A673 (cell line): ENCODE data around the gene SH2D3C.

Experiments used
- CTCF ChIP-seq: fragments of 300-800, 200-600 bp; sonication (generic); conservative IDR thresholded peaks from 2 replicates; pipeline ENCODE4 v1.5.1; 2017; ENCODE audit warnings: low read depth, mild to moderate bottlenecking, antibody characterized with exemption, low read length, moderate library complexity, mixed read lengths
- EZH2 ChIP-seq: fragments of 200-600 bp; sonication (generic); IDR thresholded peaks from 2 replicates; pipeline ENCODE4 v1.6.1; 2017; ENCODE audit warnings: borderline replicate concordance, low read depth, mild to moderate bottlenecking, mixed read lengths, antibody characterized with exemption, low read length; ENCODE audit not compliant: poor library complexity, severe bottlenecking

- no peak for TF ChIP-seq CTCF
- no peak for TF ChIP-seq EZH2
Observed at GRCh38 chr9:127722055-127722745, 56.3 kb downstream of the SH2D3C start.
